HEK293T (cell line): ENCODE measurements around the gene CEP170B.
"Not testable (repeated sequence)": the region's sequence is repeated elsewhere in the genome, so short reads cannot be mapped to it uniquely, and the experiment has no call there.

Experiments used
- CTCF ChIA-PET: fragments of 350-600 bp; formaldehyde crosslinking; extraction: SDS; loops from one replicate; lab custom pipeline; 2021; ENCODE audit warnings: antibody characterized with exemption, inconsistent platforms; lab: Yijun Ruan, JAX
- POLR2A ChIA-PET: fragments of 350-600 bp; formaldehyde crosslinking; extraction: SDS; loops from one replicate; lab custom pipeline; 2020; ENCODE audit warnings: antibody characterized with exemption, inconsistent platforms; lab: Yijun Ruan, JAX
- DNase-seq: peaks from one replicate; pipeline ENCODE4 v3.0.0; 2012; ENCODE audit warnings: mixed read lengths; ENCODE audit errors: extremely low spot score
- ARNT ChIP-seq: fragments of 450-650 bp; IDR thresholded peaks from 2 replicates; pipeline ENCODE4 v1.6.1; 2017; ENCODE audit warnings: mild to moderate bottlenecking
- BHLHE40 ChIP-seq: fragments of 450-650 bp; IDR thresholded peaks from 2 replicates; pipeline ENCODE4 v1.6.1; 2016; ENCODE audit warnings: mild to moderate bottlenecking, moderate library complexity, borderline replicate concordance
- CTBP1 ChIP-seq: fragments of 450-650 bp; IDR thresholded peaks from 2 replicates; pipeline ENCODE4 v1.6.1; 2016; ENCODE audit warnings: borderline replicate concordance
- ELF4 ChIP-seq: fragments of 450-650 bp; IDR thresholded peaks from 2 replicates; pipeline ENCODE4 v1.6.1; 2017; ENCODE audit warnings: antibody characterized with exemption
- FOXA1 ChIP-seq: fragments of 450-650 bp; IDR thresholded peaks from 2 replicates; pipeline ENCODE4 v1.6.1; 2016; ENCODE audit warnings: mild to moderate bottlenecking
- FOXK2 ChIP-seq: fragments of 450-650 bp; IDR thresholded peaks from 2 replicates; pipeline ENCODE4 v1.6.1; 2016; ENCODE audit warnings: mild to moderate bottlenecking
- FOXM1 ChIP-seq: fragments of 450-650 bp; IDR thresholded peaks from 2 replicates; pipeline ENCODE4 v1.6.1; 2017; ENCODE audit warnings: mild to moderate bottlenecking, borderline replicate concordance
- HDGF ChIP-seq: fragments of 450-650 bp; IDR thresholded peaks from 2 replicates; pipeline ENCODE4 v1.6.1; 2017; ENCODE audit warnings: antibody characterized with exemption, borderline replicate concordance
- L3MBTL2 ChIP-seq: fragments of 450-650 bp; conservative IDR thresholded peaks from 2 replicates; pipeline ENCODE4 v1.6.1; 2016; ENCODE audit warnings: mild to moderate bottlenecking
- LEF1 ChIP-seq: fragments of 450-650 bp; IDR thresholded peaks from 2 replicates; pipeline ENCODE4 v1.6.1; 2017; ENCODE audit warnings: mild to moderate bottlenecking, borderline replicate concordance
- NFRKB ChIP-seq: fragments of 450-650 bp; IDR thresholded peaks from 2 replicates; pipeline ENCODE4 v1.6.1; 2016; ENCODE audit warnings: mild to moderate bottlenecking, moderate library complexity
- SP1 ChIP-seq: fragments of 450-650 bp; IDR thresholded peaks from 2 replicates; pipeline ENCODE4 v1.6.1; 2017
- SUZ12 ChIP-seq: fragments of 450-650 bp; IDR thresholded peaks from 2 replicates; pipeline ENCODE4 v1.6.1; 2016; ENCODE audit warnings: mild to moderate bottlenecking
- TARDBP ChIP-seq: fragments of 450-650 bp; IDR thresholded peaks from 2 replicates; pipeline ENCODE4 v1.6.1; 2016
- ZNF384 ChIP-seq: fragments of 450-650 bp; IDR thresholded peaks from 2 replicates; pipeline ENCODE4 v1.6.1; 2016
- TF ChIP-seq, protein P1 (sequence below): fragments of 450-650 bp; IDR thresholded peaks from 2 replicates; pipeline ENCODE4 v1.6.1; 2016

The CEP170B gene

DNA sequence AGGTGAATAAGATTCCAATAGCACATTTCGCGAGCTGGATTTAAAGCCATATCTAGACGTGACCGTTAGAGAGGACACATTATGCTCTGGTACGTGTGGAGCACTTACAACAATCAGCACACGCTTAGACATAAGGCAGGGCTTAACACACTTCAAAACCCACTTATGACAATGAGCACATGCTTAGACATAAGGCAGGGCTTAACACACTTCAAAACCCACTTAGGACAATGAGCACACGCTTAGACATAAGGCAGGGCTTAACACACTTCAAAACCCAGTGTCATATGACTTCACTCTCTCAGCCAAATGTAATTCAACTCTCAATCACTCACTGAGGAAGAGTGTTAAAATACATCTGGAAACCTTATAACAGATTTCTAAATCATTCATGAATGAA is 48.4 kb downstream of the CEP170B start:
- CTCF ChIA-PET = no interaction called here
- no peak for DNase-seq
- POLR2A ChIA-PET = no interaction called here
- TF ChIP-seq L3MBTL2 (no peak), CTBP1 (no peak), TARDBP (no peak), HDGF (no peak), ELF4 (no peak), FOXA1 (no peak), ZNF384 (no peak), SUZ12 (no peak), SP1 (no peak), FOXK2 (no peak), BHLHE40 (no peak), ARNT (no peak), FOXM1 (no peak), NFRKB (no peak), LEF1 (no peak)
- TF ChIP-seq, protein P1, sequence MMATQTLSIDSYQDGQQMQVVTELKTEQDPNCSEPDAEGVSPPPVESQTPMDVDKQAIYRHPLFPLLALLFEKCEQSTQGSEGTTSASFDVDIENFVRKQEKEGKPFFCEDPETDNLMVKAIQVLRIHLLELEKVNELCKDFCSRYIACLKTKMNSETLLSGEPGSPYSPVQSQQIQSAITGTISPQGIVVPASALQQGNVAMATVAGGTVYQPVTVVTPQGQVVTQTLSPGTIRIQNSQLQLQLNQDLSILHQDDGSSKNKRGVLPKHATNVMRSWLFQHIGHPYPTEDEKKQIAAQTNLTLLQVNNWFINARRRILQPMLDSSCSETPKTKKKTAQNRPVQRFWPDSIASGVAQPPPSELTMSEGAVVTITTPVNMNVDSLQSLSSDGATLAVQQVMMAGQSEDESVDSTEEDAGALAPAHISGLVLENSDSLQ = no peak

DNA sequence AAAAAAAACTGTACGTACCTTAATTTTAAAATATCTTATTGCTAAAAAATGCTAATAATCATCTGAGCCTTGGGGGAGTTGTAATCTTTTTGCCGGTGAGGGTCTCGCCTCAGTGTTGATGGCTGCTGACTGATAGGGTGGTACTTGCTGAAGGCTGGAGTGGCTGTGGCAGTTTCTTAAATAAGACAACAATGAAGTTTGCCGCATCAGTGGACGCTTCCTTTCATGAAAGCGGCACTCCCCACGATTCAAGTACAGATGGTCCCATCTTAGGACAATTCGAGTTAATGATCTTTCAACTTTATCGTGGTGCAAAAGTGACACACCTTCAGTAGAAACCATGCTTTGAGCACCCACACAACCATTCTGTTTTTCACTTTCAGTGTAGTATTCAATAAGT is 52.0 kb downstream of the CEP170B start:
- CTCF ChIA-PET = no interaction called here

DNA sequence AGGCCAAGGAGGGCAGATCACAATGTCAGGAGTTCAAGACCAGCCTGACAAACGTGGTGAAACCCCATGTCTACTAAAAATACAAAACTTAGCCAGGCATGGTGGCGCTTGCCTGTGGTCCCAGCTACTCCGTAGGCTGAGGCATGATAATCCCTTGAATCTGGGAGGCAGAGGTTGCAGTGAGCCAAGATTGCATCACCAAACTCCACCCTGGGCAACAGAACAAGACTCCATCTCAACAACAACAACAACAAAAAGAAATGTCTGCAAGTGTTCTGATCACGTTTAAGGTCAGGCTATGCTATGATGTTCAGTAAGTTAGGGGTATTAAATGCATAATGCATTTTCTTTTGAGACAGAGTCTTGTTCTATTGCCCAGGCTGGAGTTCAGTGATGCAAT is 52.9 kb downstream of the CEP170B start:
- ChIA-PET POLR2A (no interaction called here), CTCF (interaction anchor here (0.6 kb wide), 1 partner anchor 21 kb away, joined by 3 read pairs; no protein-coding TSS in a partner anchor)
- TF ChIP-seq ZNF384 = no peak
- no peak for TF ChIP-seq ARNT
- no peak for DNase-seq

More for the DNA sequence above, 52.0 kb downstream of the CEP170B start:
- TF ChIP-seq HDGF = no peak
- no peak for TF ChIP-seq FOXA1
- TF ChIP-seq SP1 = no peak
- TF ChIP-seq BHLHE40 = no peak
- no peak for TF ChIP-seq L3MBTL2
- POLR2A ChIA-PET = no interaction called here
- DNase-seq = no peak

DNA sequence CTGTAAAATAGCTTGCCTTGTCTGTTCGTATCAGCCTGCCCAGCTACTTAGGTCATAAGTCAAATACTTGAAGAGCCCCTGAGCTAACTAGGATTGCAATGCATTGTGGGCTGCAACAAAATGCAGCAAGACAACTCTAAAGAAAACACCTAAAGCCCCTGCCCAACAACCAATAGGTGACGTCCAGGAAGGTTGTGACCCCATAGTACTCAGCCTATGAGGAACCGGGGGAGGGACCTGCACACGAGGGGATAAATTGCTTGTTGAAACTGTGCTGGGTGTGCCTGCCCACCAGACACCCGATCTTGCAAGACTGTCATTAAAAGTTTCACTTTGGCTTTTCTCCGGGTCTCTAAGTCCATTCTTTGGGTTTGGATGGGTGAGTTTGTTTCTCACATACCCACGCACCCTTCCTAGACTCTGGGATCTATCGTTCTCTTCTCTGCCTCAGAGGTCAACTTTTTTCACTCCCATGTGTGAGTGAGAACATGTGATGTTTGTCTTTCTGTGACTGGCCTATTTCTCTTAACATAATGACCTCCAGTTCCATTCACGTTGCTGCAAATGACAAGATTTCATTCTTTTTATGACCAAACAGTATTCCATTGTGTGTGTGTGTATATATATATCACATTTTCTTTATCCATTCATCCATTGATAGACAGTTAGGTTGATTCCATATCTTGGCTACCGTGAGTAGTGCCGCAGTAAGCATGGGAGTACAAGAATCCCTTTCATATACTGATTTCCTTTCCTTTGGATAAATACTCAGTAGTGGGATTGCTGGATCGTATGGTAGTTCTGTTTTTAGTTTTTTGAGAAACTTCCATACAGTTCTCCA is 54.3 kb downstream of the CEP170B start:
- DNase-seq, CTCF ChIA-PET, POLR2A ChIA-PET: not testable (repeated sequence)

DNA sequence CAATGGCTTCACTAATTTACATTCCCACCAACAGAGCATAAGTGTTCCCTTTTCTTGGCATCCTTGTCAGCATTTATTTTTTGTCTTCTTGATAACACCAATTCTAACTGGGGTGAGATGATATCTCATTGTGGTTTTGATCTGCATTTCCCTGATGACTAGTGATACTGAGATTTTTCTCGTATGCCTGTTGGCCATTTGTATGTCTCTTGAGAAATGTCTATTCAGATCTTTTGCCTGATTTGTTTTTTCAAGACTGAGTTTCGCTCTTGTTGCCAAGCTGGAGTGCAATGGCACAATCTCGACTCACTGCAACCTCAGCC is 54.9 kb downstream of the CEP170B start:
- ChIA-PET POLR2A (no interaction called here), CTCF (no interaction called here)
- DNase-seq = no peak

DNA sequence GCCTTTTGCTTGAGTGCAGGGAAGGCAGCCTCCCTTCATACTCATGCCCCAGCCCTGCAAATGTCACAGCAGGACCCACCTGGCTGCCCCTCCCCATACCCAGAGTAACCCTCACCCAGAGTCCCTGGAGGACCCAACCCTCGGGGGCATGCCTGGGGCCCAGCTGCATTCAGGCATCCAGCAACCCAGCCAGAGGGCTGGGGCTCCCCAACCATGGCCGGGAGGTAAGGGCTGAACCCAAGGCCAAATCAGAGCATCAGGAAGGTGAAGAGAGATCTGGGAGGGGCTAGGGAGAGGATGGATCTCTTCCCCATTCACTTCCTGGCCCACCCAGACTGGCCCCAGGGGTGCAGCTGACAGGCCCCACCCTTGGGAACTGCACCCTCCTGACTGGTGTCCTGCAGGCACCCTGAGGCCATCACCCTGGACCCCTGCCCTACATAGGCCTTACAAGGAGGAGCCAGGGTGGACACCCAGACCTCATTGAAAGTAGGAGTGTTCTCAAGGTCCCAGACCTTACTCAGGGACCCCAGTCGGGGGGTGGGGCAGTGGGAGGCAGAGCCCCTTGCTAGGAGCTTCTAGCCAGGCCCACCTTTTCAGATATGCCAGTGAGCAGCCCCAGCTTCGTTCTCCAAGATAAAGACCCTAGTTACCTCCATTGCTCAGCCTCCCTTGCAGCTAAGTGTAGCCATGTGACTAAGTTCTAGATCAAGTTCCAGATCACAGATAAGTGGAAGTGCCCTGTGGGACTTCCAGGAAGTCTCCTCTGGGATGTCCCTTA is 58.8 kb downstream of the CEP170B start:
- ChIA-PET POLR2A (no interaction called here), CTCF (no interaction called here)
- DNase-seq = no peak
- TF ChIP-seq ZNF384 = no peak
- no peak for TF ChIP-seq FOXM1
- no peak for TF ChIP-seq HDGF
- no peak for TF ChIP-seq CTBP1
- TF ChIP-seq, protein P1 = no peak
- no peak for TF ChIP-seq L3MBTL2

More for the DNA sequence above, 54.9 kb downstream of the CEP170B start:
- TF ChIP-seq LEF1 (no peak), TARDBP (no peak), ARNT (no peak), ZNF384 (no peak), NFRKB (no peak), CTBP1 (no peak), FOXA1 (no peak), BHLHE40 (no peak), FOXK2 (no peak), L3MBTL2 (no peak), ELF4 (no peak), FOXM1 (no peak), HDGF (no peak), SP1 (no peak), SUZ12 (no peak)
- TF ChIP-seq, protein P1 = no peak
